WERI-Rb-1 (cell line): ENCODE data around the gene DCC.

ENCODE experiments used
- DNase-seq: peaks from one replicate; pipeline ENCODE4 v3.0.0-alpha.2; 2020
- H3K27ac ChIP-seq: fragments of 250-450 bp; sonication (Bioruptor Pico); 2 replicates; pipeline ENCODE4 v1.5.1; 2020; ENCODE audit warnings: mild to moderate bottlenecking, moderate library complexity
- H3K27me3 ChIP-seq: fragments of 250-450 bp; sonication (Bioruptor Pico); 2 replicates; pipeline ENCODE4 v1.5.1; 2021; ENCODE audit warnings: mild to moderate bottlenecking, low read depth, moderate library complexity; ENCODE audit not compliant: insufficient read depth, severe bottlenecking
- H3K36me3 ChIP-seq: fragments of 250-450 bp; sonication (Bioruptor Pico); 2 replicates; pipeline ENCODE4 v1.5.1; 2020; ENCODE audit warnings: mild to moderate bottlenecking, moderate library complexity
- H3K4me3 ChIP-seq: 2 replicates; pipeline ENCODE4 v1.5.1; 2011; ENCODE audit warnings: low read depth, mild to moderate bottlenecking, control low read depth, low read length
- H3K9me3 ChIP-seq: fragments of 250-450 bp; sonication (Bioruptor Pico); 2 replicates; pipeline ENCODE4 v1.5.1; 2021; ENCODE audit warnings: mild to moderate bottlenecking, moderate library complexity; ENCODE audit not compliant: severe bottlenecking
- TF ChIP-seq, protein P1 (sequence below): IDR thresholded peaks from 2 replicates; pipeline ENCODE4 v1.5.1; 2011; ENCODE audit warnings: low read depth, mild to moderate bottlenecking, control low read depth, inconsistent platforms, low read length

DCC gene

DNA sequence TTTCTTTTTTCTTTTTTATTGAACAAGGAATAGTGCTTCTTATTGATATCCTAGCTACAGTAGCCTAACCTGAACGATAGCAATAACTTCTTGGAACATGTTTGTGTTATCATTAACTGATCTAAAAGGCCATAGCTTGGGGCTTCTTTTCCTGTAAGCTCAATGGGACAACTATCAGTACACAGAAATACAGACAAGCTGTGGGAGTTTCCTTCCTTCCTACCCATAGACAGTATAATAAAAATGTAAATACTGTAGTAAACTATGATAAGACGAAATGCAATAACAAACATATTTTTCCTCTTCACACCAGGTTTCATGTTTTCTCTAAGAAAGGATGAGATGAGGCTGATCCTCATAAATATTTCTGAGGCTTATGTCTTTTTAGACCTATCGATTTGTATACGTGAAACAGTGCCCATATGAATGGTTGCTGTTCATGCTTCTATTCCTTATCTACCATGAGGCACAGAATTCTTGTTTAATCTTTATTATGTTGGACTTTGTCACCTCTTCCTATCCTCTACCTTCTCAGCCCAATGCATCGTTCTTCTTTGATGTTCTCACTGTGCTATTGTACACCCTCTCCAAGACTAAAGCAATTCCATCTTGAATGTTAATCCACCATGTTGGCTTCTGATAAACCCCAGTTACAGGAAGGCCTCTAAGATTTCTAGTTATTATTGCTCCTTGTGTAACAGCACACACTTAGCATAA lies 361.4 kb downstream of the DCC start:
- no peak overlapping the region for H3K4me3 ChIP-seq
- H3K9me3 ChIP-seq: no peaks in the 10 kb centered on the region
- H3K36me3 ChIP-seq: no peaks in the 10 kb centered on the region
- H3K27ac ChIP-seq: no peak overlapping the region
- no peak for DNase-seq
- no peaks in the 10 kb centered on the region for H3K27me3 ChIP-seq
- TF ChIP-seq, protein P1, sequence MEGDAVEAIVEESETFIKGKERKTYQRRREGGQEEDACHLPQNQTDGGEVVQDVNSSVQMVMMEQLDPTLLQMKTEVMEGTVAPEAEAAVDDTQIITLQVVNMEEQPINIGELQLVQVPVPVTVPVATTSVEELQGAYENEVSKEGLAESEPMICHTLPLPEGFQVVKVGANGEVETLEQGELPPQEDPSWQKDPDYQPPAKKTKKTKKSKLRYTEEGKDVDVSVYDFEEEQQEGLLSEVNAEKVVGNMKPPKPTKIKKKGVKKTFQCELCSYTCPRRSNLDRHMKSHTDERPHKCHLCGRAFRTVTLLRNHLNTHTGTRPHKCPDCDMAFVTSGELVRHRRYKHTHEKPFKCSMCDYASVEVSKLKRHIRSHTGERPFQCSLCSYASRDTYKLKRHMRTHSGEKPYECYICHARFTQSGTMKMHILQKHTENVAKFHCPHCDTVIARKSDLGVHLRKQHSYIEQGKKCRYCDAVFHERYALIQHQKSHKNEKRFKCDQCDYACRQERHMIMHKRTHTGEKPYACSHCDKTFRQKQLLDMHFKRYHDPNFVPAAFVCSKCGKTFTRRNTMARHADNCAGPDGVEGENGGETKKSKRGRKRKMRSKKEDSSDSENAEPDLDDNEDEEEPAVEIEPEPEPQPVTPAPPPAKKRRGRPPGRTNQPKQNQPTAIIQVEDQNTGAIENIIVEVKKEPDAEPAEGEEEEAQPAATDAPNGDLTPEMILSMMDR: no peak

DNA sequence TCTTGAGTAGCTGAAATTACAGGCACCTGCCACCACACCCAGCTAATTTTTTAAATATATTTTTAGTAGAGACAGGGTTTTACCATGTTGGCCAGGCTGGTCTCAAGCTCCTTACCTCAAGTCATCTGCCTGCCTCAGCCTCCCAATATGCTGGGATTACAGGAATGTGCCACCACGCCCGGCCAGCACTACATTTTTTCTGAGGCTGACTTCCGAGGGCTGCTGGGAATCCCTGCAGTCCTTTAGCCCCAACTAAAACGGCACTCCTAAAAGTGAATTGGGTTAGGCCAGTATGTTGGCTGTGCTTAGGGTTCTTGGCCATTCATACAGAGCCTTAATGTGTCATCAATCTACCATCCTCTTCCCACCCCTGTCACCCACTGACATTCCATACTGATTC lies 375.4 kb downstream of the DCC start:
- Histone ChIP-seq H3K36me3 (no peaks in the 10 kb centered on the region), H3K27ac (no peak overlapping the region)
- TF ChIP-seq, protein P1: no peak

DNA sequence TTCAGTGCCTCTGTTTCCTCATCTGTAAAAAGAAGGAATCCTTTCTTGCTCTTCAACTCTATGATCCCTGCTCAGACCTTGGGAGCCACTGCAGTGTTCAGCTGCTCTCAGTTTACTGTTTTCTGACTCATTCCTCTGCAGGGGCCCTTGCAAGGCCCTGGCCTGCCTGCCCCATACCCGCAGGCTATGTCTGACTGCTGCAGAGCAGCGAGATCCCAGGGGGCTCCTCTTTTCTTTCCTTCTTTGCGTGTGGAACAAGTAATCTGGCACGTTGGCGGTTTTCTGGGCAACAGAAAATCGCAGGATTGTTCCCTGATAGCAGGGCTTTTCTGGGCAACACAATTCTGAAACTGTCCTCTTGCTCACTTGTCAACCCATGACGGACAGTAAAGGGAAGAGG lies 376.0 kb downstream of the DCC start:
- no peaks in the 10 kb centered on the region for H3K27me3 ChIP-seq
- H3K9me3 ChIP-seq: no peaks in the 10 kb centered on the region
- H3K27ac ChIP-seq: no peak overlapping the region
- H3K36me3 ChIP-seq: no peaks in the 10 kb centered on the region
- H3K4me3 ChIP-seq: no peak overlapping the region
- no peak for DNase-seq
- TF ChIP-seq, protein P1: no peak

More for the DNA sequence above, 375.4 kb downstream of the DCC start:
- Histone ChIP-seq H3K27me3 (no peaks in the 10 kb centered on the region), H3K4me3 (no peak overlapping the region), H3K9me3 (no peaks in the 10 kb centered on the region)
- DNase-seq: no peak

DNA sequence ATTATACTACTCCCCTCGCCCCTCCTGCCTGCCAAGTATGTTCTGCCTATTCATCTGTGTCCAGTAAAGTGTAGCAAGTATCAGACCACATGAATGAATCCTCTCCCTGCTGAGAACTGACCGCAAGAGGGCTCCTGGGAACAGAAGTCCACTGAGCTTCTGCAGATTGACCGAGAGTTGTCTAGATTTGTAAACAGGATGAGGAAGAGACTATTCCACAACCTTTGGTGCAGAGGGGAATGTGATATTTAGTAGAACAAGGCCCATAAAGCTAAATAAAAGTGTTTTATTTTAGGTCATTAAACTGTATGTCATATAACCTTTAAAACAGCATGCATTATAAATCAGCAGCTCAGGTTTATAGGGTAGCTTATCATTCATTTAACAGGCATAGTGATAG lies 377.0 kb downstream of the DCC start:
- H3K36me3 ChIP-seq: no peaks in the 10 kb centered on the region
- H3K27me3 ChIP-seq: no peaks in the 10 kb centered on the region
- TF ChIP-seq, protein P1: peak; percentile 78
- no peak overlapping the region for H3K27ac ChIP-seq
- no peak overlapping the region for H3K4me3 ChIP-seq
- DNase-seq: peak; percentile 75
- no peaks in the 10 kb centered on the region for H3K9me3 ChIP-seq

DNA sequence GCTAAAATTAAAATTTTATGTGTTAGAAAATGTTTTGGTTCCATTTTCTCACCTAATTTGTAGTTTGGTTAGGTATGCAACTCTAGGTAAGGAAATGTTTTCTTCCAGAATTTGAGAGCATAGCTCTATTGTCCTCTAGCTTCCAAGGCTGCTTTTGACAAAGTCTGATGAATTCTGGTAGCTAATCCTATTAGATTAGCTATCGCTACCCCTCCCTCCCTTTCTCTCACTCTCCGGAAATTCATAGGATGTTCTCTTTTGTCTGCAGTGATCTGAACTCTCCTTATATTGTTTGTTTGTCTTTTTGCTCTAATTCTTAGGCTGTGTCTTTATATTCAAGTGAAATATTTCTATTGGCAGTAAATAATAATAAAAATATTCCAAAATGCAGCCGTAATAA lies 382.9 kb downstream of the DCC start:
- Histone ChIP-seq H3K36me3 (no peaks in the 10 kb centered on the region), H3K9me3 (no peaks in the 10 kb centered on the region), H3K27me3 (no peaks in the 10 kb centered on the region), H3K27ac (no peak overlapping the region), H3K4me3 (no peak overlapping the region)
- DNase-seq: no peak
- TF ChIP-seq, protein P1: no peak

DNA sequence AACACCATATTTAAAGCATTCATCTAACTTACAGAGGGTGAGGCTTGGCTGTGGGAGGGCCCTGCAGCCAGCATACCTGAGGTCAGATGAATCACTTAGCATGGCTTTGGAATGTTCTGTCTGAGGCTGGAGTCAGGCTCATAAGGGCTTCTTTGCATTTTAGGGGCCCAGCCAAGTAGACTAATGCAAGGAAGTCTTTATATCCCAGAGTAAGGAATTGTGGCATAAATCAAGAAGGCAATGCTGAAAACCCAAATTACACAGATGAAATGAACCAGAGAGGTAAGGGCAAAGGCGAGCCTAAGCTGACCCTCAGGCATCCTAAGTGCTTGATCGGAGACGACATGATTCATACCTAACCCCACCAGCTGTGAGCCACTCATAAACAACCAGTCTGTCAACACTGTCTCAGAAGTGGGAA lies 383.6 kb downstream of the DCC start:
- Histone ChIP-seq H3K27me3 (no peaks in the 10 kb centered on the region), H3K27ac (no peak overlapping the region), H3K4me3 (no peak overlapping the region), H3K36me3 (no peaks in the 10 kb centered on the region), H3K9me3 (no peaks in the 10 kb centered on the region)
- TF ChIP-seq, protein P1: no peak
- no peak for DNase-seq
